Left ventricle myocardium inferior (tissue), 1 donor: Measurements from ENCODE around the gene OPRM1. TPM values are rescaled to one million over a fixed set of nuclear protein-coding genes. Genes with fewer than 3 reads are reported as not detected.

Experiments
- DNase-seq: peaks from one replicate; pipeline ENCODE4 v3.0.0-alpha.2; 2020
- H3K27ac ChIP-seq: fragments of 200-600 bp; replicated peaks from 2 replicates; pipeline ENCODE4 v1.8.0; 2021
- H3K27me3 ChIP-seq: fragments of 200-600 bp; 2 replicates; pipeline ENCODE4 v1.8.0; 2021; ENCODE audit warnings: low read depth
- H3K36me3 ChIP-seq: fragments of 200-600 bp; 2 replicates; pipeline ENCODE4 v1.8.0; 2021
- H3K4me1 ChIP-seq: fragments of 200-600 bp; 2 replicates; pipeline ENCODE4 v1.8.0; 2021
- H3K4me3 ChIP-seq: fragments of 200-600 bp; 2 replicates; pipeline ENCODE4 v1.8.0; 2021; ENCODE audit warnings: mild to moderate bottlenecking, moderate library complexity
- H3K9me3 ChIP-seq: fragments of 200-600 bp; replicated peaks from 2 replicates; pipeline ENCODE4 v1.8.0; 2021
- intact Hi-C: fragments of 100-400 bp; cut with micrococcal nuclease; formaldehyde crosslinking; loops from one replicate; pipeline ENCODE4 v1.11.0; 2022
- total RNA-seq: library from RNA; stranded (reverse); fragmentation: NEBNext Ultra II Directional; extraction: Animal tissue kit (Norgen Biotek cat#: 25700); gene quantifications from one replicate; pipeline ENCODE4 v1.2.1, GENCODE V29; 2021
- TF ChIP-seq, protein P1 (sequence below): fragments of 200-600 bp; IDR thresholded peaks from 2 replicates; pipeline ENCODE4 v1.8.0; 2021; ENCODE audit warnings: antibody characterized with exemption, mild to moderate bottlenecking, borderline replicate concordance
- donor health status: DM: no; HTN: yes; CAD: no; lungs with severe emphysema.

Gene OPRM1
- total RNA-seq, 1 donor from 2014 or later = not detected

DNA sequence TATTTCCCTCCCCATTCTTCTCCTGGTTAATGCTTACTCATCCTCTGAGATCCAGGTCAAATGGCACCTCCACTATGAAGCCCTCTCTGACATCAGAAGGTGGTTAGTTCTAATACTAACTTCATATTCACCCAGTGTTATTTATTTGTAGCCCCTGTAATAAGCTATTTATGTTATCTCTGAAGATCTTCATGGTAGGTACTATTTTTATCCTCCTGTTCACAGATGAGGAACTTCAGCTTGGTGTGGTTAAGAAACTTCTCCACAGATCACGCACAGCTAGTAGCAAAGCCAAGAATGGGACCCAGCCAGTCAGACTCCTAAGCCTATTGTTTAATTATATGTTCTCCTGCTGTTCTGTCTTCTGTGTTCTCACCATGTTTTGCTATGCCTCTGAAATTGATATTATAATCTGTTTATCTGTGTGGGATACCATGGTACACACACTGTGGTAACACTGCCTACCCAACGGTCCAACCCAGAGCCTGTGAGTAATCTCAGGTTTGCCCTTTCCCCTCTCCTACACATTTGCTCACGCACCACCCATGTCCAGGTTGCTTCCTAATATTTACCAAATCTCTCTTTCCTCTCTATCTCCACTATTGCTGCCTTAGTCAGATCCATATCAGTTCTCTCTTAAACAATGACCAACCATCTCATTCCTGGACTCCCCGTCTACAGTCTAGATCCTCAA lies 219.2 kb downstream of the OPRM1 start:
- Histone ChIP-seq H3K36me3 (no peaks in the 10 kb centered on the region), H3K27me3 (no peaks in the 10 kb centered on the region), H3K27ac (no peak overlapping the region), H3K9me3 (peaks cover 13% of the 10 kb centered on the region), H3K4me3 (no peak overlapping the region), H3K4me1 (peaks cover 6% of the 10 kb centered on the region)
- DNase-seq = no peak
- intact Hi-C loops = no loop called here
- TF ChIP-seq, protein P1, sequence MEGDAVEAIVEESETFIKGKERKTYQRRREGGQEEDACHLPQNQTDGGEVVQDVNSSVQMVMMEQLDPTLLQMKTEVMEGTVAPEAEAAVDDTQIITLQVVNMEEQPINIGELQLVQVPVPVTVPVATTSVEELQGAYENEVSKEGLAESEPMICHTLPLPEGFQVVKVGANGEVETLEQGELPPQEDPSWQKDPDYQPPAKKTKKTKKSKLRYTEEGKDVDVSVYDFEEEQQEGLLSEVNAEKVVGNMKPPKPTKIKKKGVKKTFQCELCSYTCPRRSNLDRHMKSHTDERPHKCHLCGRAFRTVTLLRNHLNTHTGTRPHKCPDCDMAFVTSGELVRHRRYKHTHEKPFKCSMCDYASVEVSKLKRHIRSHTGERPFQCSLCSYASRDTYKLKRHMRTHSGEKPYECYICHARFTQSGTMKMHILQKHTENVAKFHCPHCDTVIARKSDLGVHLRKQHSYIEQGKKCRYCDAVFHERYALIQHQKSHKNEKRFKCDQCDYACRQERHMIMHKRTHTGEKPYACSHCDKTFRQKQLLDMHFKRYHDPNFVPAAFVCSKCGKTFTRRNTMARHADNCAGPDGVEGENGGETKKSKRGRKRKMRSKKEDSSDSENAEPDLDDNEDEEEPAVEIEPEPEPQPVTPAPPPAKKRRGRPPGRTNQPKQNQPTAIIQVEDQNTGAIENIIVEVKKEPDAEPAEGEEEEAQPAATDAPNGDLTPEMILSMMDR = no peak

DNA sequence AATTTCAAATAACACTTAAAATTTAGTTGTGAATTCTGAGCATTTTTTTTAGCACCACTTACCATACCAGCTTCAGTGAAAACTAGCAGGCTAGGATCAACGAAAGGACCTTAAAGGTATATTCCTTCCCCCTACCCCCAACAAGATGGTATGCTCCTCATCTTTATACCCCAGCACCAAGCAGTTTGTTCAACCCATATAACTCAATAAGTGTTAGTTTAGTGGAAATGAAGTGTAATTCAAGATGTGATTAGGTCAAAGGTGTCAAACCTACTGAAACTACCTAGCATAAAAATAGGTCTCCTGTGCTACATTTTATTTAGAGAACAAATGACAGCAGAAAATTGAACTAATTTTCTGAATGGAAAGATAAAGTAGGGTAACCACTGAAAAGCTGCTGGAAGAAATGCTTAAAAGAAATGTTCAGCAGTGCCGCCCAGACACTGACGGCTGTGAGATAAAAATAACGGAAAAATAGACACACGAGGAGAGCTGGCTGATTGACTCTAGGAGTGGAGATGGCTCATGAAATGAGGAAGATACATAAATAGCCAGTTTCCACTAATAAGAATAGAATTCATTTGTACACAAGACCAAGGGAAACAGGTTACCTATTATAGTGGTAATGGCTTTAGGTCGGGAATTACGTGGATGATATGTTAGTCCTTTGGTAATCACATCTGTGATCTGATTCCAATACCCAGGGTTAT lies 222.8 kb downstream of the OPRM1 start:
- no peak for DNase-seq
- Histone ChIP-seq H3K9me3 (no peaks in the 10 kb centered on the region), H3K4me1 (peaks cover 5% of the 10 kb centered on the region), H3K27ac (no peak overlapping the region), H3K27me3 (no peaks in the 10 kb centered on the region), H3K4me3 (no peak overlapping the region), H3K36me3 (no peaks in the 10 kb centered on the region)
- intact Hi-C loops = no loop called here
- TF ChIP-seq, protein P1 = no peak

DNA sequence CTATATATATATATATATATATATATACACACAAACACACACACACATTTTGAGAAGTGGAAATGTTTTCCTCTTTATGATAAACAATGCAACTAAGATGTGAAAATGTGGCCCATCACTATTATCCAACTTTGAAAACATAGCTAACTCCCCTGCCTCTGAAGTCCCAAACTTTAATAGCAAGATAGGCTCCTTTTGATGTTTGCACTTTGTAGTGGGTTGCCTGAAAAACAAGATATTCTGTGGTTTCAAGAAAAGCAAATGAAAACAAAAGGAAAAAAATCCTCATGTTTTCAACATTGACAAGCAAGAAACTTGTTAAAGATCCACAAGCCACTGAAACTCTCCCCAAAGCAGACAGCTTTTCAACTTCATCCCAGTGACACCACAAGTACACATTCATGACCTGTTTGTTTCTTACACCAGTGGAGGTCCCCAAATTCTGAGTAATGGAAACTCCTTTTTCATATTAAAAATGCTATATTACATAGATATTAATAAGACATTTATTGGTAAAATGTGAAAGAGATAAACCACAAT lies 227.6 kb downstream of the OPRM1 start:
- Histone ChIP-seq H3K4me3 (no peak overlapping the region), H3K4me1 (no peaks in the 10 kb centered on the region), H3K27ac (no peak overlapping the region), H3K27me3 (no peaks in the 10 kb centered on the region), H3K9me3 (no peaks in the 10 kb centered on the region), H3K36me3 (no peaks in the 10 kb centered on the region)
- intact Hi-C loops = no loop called here
- no peak for DNase-seq
- TF ChIP-seq, protein P1 = no peak

DNA sequence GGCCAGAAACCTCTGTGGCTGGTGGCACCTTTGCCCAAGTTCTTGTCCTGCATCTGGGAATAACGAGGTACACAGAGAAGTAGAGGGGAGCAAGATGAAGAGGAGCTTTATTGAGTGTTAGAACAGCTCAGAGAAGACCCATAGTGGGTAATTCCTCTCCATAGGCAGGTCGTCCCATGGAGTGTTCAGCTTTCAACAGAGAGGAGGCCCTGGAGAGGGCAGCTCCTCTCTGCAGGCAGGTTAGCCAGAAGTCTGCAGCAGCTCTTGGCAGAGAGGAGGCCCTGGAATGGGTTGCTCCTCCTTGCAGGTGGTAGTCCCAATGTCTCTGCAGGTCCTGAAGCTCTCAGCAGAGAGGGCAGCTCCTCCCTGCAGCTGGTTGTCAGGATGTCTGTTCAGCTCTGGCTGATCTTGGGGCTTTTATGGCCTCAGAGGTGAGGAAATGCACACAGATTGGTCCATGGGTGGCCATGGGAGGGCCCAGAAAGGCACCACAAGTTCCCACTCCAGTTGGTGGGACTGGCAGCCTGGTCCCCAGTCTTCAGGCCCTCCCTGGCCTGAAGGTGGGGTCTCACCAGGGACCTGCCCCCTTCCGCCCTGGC lies 228.6 kb downstream of the OPRM1 start:
- intact Hi-C loops = no loop called here
- H3K36me3 ChIP-seq = no peaks in the 10 kb centered on the region
- no peak for DNase-seq
- H3K4me1 ChIP-seq = no peaks in the 10 kb centered on the region
- H3K27ac ChIP-seq = no peak overlapping the region
- no peak overlapping the region for H3K4me3 ChIP-seq
- TF ChIP-seq, protein P1 = no peak
- H3K9me3 ChIP-seq = no peaks in the 10 kb centered on the region
- H3K27me3 ChIP-seq = no peaks in the 10 kb centered on the region

DNA sequence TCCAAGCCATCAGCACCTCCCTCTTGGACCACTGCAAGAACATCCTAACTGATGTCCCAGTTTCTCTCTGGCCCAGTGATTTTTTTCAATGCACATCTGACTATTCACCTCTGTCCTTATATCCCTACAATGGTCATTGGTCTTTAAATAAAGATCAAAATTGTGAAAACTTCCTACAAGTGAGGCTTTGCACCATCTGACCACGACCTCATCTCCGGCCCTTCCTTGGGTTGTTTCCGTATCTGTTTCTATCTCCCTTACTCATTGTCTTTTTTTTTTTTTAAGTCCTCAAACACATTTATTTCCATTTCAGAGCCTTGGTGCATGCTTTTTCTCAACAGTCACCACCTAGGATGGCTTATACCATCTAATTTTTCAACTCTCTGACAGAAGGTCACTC lies 229.4 kb downstream of the OPRM1 start:
- no peak for DNase-seq
- intact Hi-C loops = no loop called here
- Histone ChIP-seq H3K36me3 (no peaks in the 10 kb centered on the region), H3K27me3 (no peaks in the 10 kb centered on the region), H3K27ac (no peak overlapping the region), H3K4me3 (no peak overlapping the region), H3K9me3 (no peaks in the 10 kb centered on the region), H3K4me1 (no peaks in the 10 kb centered on the region)
- TF ChIP-seq, protein P1 = no peak
